GM20000 (cell line): ENCODE measurements around the gene DPH2.

Experiments
- DNase-seq: peaks from one replicate; pipeline ENCODE4 v3.0.0; 2012; ENCODE audit warnings: low spot score
- TF ChIP-seq, protein P1 (sequence below): IDR thresholded peaks from 2 replicates; pipeline ENCODE4 v1.5.1; 2012; ENCODE audit warnings: mild to moderate bottlenecking, control low read depth; ENCODE audit errors: extremely low read depth, missing control alignments

Gene DPH2

DNA sequence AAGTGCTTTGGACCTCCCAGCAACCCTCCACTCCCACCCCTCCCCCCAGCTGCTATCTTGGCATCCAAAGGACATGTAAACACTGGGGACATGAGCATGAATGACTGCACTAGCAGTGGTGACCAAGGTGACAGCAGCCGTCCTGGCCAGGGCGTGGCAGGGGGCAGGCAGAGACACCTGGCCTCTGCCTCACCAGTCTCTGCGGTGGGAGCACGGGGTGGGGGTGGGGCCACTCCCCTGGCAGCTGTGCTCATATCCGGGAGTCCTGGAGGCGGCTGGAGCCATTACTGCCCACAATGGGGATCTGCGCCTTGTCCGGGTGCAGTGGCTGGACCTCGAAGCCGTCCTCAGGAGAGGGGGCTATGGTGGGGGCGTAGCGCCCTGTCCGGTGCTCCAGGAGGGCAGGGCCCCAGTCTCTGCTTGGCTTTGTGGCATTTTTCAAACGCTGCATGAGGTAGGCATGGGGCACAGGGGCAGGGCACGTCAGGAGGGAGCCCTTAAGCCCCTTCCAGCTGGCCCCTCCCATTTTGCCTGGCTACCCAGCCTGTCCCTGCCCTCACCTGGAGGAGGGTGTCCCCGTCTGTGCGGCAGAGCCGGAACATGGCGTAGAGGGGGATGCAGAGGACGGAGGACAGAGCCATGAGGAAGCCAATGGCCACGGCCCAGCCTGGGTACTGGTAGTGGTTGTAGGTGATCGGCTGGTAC lies 27.6 kb downstream of the DPH2 start:
- DNase-seq: no peak
- TF ChIP-seq, protein P1, sequence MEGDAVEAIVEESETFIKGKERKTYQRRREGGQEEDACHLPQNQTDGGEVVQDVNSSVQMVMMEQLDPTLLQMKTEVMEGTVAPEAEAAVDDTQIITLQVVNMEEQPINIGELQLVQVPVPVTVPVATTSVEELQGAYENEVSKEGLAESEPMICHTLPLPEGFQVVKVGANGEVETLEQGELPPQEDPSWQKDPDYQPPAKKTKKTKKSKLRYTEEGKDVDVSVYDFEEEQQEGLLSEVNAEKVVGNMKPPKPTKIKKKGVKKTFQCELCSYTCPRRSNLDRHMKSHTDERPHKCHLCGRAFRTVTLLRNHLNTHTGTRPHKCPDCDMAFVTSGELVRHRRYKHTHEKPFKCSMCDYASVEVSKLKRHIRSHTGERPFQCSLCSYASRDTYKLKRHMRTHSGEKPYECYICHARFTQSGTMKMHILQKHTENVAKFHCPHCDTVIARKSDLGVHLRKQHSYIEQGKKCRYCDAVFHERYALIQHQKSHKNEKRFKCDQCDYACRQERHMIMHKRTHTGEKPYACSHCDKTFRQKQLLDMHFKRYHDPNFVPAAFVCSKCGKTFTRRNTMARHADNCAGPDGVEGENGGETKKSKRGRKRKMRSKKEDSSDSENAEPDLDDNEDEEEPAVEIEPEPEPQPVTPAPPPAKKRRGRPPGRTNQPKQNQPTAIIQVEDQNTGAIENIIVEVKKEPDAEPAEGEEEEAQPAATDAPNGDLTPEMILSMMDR: no peak

DNA sequence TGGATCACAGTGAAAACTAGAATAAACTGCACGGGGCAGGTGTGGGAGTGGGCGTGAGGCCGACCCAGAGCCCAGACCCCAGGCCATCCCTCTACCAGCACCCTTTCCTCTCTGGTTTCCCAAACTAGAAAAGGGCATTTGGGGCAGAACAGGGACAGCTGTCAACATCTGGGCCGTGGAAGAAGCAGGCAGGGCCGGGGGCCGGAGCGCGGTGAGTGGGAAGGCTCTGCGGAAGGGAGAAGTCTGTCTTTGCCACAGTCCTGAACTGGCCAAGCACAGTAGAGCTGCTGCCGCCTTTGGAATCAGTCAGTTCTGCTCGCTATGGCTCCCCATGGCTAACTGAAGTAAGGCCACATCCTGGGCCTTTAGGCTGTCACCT lies 28.2 kb downstream of the DPH2 start:
- TF ChIP-seq, protein P1: no peak

DNA sequence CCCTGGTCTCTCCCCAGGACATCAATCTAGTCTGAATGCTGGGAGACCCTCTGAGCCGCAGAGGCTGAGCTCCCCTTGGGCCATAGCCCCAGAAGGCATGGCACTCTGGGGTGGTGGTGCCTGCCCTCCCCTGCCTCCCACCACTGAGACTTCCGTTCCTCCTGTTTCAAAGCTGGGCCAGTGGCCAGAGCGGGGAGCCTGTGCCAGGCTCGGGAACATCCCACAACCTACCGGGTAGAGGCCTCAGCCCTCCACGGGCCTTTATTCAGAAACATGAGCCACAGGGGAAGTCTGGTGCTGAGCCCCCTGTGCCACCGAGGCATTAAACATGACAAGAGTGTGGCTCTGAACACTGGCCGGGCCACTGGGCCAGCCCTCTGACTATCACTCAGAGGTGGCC lies 29.6 kb downstream of the DPH2 start:
- TF ChIP-seq, protein P1: no peak
- DNase-seq: no peak

More for the DNA sequence above, 28.2 kb downstream of the DPH2 start:
- no peak for DNase-seq

DNA sequence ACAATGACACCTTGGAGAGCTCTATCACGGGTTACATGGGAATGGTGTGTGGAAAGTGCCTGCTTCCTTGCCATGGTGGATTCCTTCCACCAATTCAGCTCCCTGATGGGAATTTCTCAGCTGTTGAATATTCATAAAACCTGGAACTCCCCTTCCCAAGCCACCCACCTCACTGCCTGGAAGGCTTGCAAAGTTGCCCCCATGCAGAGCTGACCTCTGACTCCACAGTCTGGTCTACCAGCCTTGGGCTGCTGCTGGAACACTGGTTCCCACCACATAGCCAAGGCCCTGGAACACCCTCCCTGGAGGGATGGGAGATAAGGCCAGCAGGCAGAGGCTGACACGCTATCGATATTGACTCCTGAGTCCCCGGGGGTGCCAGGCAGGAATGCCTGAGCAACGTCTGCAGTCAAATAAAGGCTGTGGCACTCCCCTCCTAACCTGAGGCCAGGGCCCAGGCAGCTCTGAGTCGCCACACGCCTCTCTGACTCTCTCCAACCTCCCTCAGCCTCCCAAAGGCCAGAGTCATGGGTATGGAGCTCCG lies 30.4 kb downstream of the DPH2 start:
- TF ChIP-seq, protein P1: no peak
- DNase-seq: no peak

DNA sequence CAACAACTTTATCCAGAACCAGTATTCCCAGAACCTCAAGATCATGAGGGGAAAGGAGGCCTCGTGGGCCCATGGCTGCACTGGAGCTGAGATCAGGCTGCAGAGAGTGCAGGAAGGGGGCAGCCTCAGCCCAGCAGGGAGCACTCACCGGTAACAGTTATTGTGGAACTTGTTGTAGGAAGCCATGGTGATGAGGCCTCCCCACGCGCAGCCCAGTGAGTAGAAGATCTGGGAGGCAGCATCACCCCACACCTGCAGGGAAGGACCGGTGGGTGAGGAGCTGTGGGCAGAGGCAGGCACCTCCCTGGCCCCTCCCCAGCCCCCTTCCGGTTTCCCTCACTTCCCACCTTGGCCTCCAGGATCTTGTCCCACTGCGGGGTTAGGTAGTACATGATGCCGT lies 32.4 kb downstream of the DPH2 start:
- TF ChIP-seq, protein P1: no peak
- no peak for DNase-seq

DNA sequence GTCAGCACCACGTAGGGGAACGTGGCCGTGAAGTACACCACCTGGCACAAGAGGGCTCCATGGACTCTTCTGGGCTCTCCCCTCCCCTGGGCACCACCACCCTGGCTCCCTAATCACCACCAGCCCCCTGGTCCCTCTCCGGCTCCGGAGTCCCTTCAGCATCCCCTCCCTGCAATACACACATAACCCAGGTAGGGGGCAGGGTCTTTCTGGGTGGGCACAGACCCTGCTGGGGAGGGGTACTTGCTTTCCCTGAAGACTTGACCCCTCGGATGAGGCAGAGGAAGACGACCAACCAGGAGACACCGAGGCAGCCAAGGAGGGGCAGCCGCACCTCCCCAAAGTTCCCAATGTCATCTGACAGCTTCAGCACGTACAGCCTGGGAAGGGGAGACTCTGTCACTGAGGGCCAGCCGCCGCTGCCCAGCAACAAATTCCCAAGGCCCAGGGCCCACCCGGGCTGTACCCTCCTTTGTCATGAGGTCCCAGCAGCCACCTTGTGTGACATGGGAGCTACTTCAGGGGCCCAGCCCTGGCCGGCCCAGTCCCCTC lies 32.9 kb downstream of the DPH2 start:
- no peak for DNase-seq
- TF ChIP-seq, protein P1: no peak

DNA sequence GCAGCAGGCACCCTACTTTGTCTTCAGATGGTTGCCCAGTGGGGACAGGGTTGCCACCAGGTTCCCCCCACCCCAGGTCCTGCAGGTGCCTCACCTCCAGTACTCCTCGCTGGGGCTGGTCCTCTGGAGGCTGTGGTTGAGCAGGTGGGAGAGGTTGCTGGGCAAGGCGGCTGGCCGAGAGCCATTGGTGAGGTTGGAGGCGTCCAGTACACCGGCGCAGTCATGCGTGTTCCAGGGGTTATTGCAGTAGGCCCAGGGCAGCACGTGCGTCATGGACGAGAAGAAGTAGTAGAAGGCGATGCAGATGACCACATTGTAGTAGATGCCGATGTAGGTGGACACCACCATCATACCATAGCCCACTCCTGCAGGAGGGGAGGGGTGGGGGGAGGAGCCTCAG lies 38.4 kb downstream of the DPH2 start:
- TF ChIP-seq, protein P1: no peak
- DNase-seq: no peak
